Colonic mucosa (tissue), 4 donors: ENCODE results near the gene MAN1B1. TPM values are rescaled to one million over a fixed set of nuclear protein-coding genes. Genes with fewer than 3 reads are reported as not detected.

ENCODE experiments used
- DNase-seq: peaks from one replicate; pipeline ENCODE4 v3.0.0-alpha.2; 2020
- H3K27ac ChIP-seq: fragments of 200-600 bp; one replicate; pipeline ENCODE4 v1.8.0; 2021
- H3K27me3 ChIP-seq: fragments of 200-600 bp; one replicate; pipeline ENCODE4 v1.8.0; 2021
- H3K36me3 ChIP-seq: fragments of 200-600 bp; one replicate; pipeline ENCODE4 v1.8.0; 2021
- H3K4me1 ChIP-seq: fragments of 200-600 bp; one replicate; pipeline ENCODE4 v1.8.0; 2021; ENCODE audit warnings: mild to moderate bottlenecking
- H3K4me3 ChIP-seq: fragments of 200-600 bp; one replicate; pipeline ENCODE4 v1.8.0; 2021
- H3K9ac ChIP-seq, 2 donors: one replicate each; pipeline ENCODE4 v1.7.0; 2013; ENCODE audit warnings: control low read depth in 2 of 2, low read depth in 2 of 2, low read length in 2 of 2
- H3K9me3 ChIP-seq: fragments of 200-600 bp; one replicate; pipeline ENCODE4 v1.8.0; 2021
- intact Hi-C: fragments of 100-400 bp; cut with DNase I; formaldehyde crosslinking; loops from one replicate; pipeline ENCODE4 v1.14.1; 2022
- total RNA-seq, 2 donors: library from RNA; stranded (reverse); fragmentation: NEBNext Ultra II Directional in 1 of 2; extraction: Animal tissue kit (Norgen Biotek cat#: 25700) in 1 of 2; gene quantifications; one replicate each; pipeline ENCODE4 v1.2.1, GENCODE V29; 2021
- TF ChIP-seq, protein P1 (sequence below): fragments of 200-600 bp; IDR thresholded peaks from one replicate; pipeline ENCODE4 v1.8.0; 2022; ENCODE audit warnings: antibody characterized with exemption, mild to moderate bottlenecking
- donor health status: healthy.
- donor health status: DM: no; HTN: no; CAD: no.
- donor health status: DM: no; HTN: no; CAD: no.

Gene MAN1B1
- total RNA-seq, 2 donors from 2014 or later = 43.5 to 52.6 TPM

DNA sequence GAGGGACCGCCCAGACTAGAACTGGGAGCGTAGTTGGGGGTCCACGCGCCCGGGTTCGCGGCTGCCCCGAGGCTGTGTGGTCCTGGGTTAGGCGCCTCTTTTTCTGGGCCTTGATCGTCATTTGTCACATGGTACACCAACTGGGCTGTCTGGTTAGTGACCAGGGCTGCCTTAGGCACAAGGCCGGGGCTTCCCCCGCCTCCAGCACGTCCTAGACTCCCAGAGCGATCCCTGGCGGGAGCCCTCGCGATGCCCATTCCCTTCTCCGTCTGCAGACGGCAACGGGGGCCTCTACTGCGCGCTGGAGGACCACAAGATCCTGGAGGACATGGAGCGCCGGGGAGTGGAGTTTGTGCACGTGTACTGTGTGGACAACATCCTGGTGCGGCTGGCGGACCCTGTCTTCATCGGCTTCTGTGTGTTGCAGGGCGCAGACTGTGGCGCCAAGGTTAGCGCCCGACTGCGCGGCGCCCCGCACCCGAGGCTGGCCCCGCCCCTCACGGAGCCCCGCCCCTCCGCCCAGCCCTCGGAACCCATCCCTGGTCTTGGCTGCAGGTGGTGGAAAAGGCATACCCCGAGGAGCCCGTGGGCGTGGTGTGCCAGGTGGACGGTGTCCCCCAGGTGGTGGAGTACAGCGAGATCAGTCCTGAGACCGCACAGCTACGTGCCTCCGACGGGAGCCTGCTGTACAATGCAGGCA lies 7.9 kb upstream of the MAN1B1 start:
- peak overlapping the region; percentile 65 to 79 for H3K9ac ChIP-seq
- no peak overlapping the region for H3K27ac ChIP-seq
- TF ChIP-seq, protein P1, sequence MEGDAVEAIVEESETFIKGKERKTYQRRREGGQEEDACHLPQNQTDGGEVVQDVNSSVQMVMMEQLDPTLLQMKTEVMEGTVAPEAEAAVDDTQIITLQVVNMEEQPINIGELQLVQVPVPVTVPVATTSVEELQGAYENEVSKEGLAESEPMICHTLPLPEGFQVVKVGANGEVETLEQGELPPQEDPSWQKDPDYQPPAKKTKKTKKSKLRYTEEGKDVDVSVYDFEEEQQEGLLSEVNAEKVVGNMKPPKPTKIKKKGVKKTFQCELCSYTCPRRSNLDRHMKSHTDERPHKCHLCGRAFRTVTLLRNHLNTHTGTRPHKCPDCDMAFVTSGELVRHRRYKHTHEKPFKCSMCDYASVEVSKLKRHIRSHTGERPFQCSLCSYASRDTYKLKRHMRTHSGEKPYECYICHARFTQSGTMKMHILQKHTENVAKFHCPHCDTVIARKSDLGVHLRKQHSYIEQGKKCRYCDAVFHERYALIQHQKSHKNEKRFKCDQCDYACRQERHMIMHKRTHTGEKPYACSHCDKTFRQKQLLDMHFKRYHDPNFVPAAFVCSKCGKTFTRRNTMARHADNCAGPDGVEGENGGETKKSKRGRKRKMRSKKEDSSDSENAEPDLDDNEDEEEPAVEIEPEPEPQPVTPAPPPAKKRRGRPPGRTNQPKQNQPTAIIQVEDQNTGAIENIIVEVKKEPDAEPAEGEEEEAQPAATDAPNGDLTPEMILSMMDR = no peak
- intact Hi-C loops = no loop called here
- no peaks in the 10 kb centered on the region for H3K9me3 ChIP-seq
- H3K27me3 ChIP-seq = no peaks in the 10 kb centered on the region
- peaks cover 8% of the 10 kb centered on the region for H3K4me1 ChIP-seq
- H3K4me3 ChIP-seq = peak overlapping the region; percentile 55
- no peaks in the 10 kb centered on the region for H3K36me3 ChIP-seq
- DNase-seq = peak; percentile 65

DNA sequence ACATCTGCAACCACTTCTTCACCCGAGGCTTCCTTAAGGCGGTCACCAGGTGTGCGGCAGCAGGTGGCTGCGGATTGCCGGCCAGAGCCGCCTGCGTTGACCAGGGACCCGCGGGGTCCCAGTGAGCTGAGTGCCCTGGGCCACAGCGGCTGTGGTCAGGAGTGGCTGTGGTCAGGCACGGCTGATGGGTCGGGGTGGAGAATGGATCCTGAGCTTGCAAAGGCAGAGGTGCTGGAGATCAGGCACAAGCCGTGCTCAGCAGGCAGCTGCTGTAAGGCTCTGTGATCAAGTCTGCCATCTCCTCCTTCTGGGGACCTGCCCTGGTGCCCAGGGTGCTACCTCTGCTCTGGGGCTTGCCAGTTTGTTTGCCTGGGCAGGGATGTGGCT lies 7.4 kb upstream of the MAN1B1 start:
- no peak for DNase-seq

DNA sequence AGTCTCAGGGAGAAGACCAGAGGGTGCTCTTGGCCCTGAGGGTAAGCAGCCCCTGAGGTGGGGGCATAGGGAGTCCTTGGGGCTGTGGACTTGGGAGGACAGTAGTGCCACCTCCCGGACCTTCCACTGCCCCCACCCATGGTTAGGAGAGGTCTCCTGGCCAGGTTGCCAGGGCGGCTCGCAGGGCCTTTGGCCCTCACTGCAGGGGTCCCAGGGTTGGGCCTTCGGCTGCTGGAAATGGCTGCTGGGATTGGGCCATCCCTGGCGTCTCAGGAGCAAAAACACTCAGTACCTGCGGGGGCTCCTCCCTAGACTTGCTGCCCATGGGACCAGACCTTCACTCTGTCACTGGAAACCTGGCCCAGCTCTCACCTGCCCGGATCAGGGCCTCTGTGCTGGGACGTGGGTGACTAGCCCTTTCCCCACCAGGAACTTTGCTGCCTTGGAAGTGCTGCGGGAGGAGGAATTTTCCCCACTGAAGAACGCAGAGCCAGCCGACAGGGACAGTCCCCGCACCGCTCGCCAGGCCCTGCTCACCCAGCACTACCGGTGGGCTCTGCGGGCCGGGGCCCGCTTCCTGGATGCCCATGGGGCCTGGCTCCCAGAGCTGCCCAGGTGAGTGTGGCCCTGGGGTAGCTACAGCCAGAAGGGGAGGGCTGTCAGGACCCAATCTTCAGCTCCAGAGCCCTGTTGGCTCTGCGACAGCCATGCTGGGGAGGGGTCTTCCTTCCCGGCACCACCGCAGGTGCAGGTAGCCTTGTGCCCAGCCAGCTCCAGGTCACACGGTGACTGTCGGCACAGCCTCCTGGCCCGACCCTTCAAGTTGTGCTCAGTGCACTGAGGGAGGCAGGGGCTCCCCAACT lies 6.3 kb upstream of the MAN1B1 start:
- TF ChIP-seq, protein P1 = no peak
- Histone ChIP-seq H3K4me3 (no peak overlapping the region), H3K4me1 (peaks cover 8% of the 10 kb centered on the region), H3K27ac (no peak overlapping the region), H3K9ac (no peak overlapping the region), H3K27me3 (no peaks in the 10 kb centered on the region), H3K9me3 (no peaks in the 10 kb centered on the region), H3K36me3 (no peaks in the 10 kb centered on the region)
- intact Hi-C loops = no loop called here
- no peak for DNase-seq

More for the DNA sequence above, 7.4 kb upstream of the MAN1B1 start:
- TF ChIP-seq, protein P1 = no peak
- Histone ChIP-seq H3K27ac (no peak overlapping the region), H3K9ac (no peak overlapping the region), H3K4me3 (no peak overlapping the region), H3K27me3 (no peaks in the 10 kb centered on the region), H3K36me3 (no peaks in the 10 kb centered on the region), H3K4me1 (peaks cover 8% of the 10 kb centered on the region), H3K9me3 (no peaks in the 10 kb centered on the region)
- intact Hi-C loops = no loop called here

DNA sequence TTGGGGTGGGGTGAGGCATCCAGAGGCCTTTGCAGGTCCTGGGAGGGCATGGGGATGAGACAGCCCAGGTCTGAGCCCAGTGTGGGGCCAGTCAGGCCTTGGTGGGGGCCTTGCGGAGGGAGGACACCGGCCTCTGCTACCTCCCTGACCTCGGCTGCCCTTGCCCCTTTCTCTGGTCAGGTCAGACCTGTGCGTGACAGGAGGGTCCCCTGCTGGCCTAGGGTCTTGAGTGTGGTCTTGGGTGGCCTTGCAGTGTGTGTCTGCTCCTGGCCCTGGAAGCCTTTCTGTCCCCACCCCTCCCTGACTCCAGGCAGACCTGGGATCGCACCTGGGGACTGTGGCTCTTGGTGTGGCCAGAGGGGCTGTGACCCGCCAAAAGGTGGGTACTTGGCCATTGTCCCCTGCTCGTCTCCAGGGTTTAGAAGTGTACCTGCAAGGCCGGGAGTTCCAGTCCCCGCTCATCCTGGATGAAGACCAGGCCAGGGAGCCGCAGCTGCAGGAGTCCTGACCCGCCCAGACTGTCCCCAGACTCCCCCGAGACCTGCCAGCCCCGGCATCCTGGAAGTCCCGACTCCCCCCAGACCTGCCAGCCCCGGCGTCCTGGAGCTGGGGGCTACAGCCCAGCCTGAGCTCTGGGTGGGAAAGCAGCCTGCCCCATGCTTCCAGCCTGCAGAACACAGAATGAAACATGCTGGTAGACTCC lies 4.4 kb upstream of the MAN1B1 start:
- Histone ChIP-seq H3K4me3 (no peak overlapping the region), H3K9ac (no peak overlapping the region), H3K36me3 (no peaks in the 10 kb centered on the region), H3K4me1 (peaks cover 8% of the 10 kb centered on the region), H3K27me3 (no peaks in the 10 kb centered on the region), H3K9me3 (no peaks in the 10 kb centered on the region), H3K27ac (peak overlapping the region; percentile 27)
- no peak for DNase-seq
- intact Hi-C loops = no loop called here
- TF ChIP-seq, protein P1 = no peak

DNA sequence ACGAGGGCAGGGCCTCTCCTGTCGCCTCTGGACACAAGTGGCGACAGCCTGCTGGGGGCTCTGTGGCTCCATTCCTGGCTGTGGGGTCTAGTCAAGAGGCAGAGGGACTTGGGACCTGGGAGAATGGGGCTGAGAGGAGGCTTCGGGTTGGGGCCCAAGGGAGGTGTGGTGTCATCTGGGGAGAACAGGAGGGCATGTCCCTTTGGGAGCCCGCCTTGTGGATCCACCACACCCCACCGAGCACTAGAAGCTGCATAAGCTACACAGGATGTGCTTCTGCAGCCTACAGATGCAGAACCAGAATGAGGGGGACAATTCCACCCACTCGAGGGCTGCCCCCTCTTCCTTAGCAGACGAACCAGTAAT lies 3.9 kb upstream of the MAN1B1 start:
- TF ChIP-seq, protein P1 = no peak
- intact Hi-C loops = no loop called here
- no peak overlapping the region for H3K9ac ChIP-seq
- no peaks in the 10 kb centered on the region for H3K9me3 ChIP-seq
- no peaks in the 10 kb centered on the region for H3K36me3 ChIP-seq
- H3K27ac ChIP-seq = peak overlapping the region; percentile 27
- DNase-seq = no peak
- H3K4me1 ChIP-seq = peaks cover 13% of the 10 kb centered on the region
- H3K27me3 ChIP-seq = no peaks in the 10 kb centered on the region
- H3K4me3 ChIP-seq = no peak overlapping the region
